Ovary (tissue), 3 donors: ENCODE results near the gene FBXL13.
"Not testable (repeated sequence)": the region's sequence is repeated elsewhere in the genome, so short reads cannot be mapped to it uniquely, and the experiment has no call there.

Experiments used
- POLR2A ChIP-seq: fragments of 450-650 bp; IDR thresholded peaks from one replicate; pipeline ENCODE4 v1.6.1; 2017; ENCODE audit warnings: antibody characterized with exemption, mild to moderate bottlenecking, moderate library complexity
- TF ChIP-seq, protein P1 (sequence below), 3 donors: fragments of 450-650 bp in 2 of 3; fragments of 200-600 bp in 1 of 3; IDR thresholded peaks; one replicate each; pipeline versions ENCODE4 v1.5.1 to v1.8.0; 2016 to 2022; ENCODE audit warnings: antibody characterized with exemption in 3 of 3, mild to moderate bottlenecking in 1 of 3
- donor health status: DM: no; HTN: no; CAD: no.

DNA sequence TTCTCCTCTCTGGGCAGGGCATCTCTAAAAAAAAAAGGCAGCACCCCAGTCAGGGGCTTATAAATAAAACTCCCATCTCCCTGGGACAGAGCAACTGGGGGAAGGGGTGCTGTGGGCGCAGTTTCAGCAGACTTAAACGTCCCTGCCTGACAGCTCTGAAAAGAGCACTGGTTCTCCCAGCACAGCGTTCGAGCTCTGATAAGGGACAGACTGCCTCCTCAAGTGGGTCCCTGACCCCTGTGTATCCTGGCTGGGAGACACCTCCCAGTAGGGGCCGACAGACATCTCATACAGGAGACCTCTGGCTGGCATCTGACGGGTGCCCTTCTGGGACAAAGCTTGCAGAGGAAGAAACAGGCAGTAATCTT, 32.1 kb upstream of the FBXL13 start:
- not testable (repeated sequence) for TF ChIP-seq POLR2A
- TF ChIP-seq, protein P1, sequence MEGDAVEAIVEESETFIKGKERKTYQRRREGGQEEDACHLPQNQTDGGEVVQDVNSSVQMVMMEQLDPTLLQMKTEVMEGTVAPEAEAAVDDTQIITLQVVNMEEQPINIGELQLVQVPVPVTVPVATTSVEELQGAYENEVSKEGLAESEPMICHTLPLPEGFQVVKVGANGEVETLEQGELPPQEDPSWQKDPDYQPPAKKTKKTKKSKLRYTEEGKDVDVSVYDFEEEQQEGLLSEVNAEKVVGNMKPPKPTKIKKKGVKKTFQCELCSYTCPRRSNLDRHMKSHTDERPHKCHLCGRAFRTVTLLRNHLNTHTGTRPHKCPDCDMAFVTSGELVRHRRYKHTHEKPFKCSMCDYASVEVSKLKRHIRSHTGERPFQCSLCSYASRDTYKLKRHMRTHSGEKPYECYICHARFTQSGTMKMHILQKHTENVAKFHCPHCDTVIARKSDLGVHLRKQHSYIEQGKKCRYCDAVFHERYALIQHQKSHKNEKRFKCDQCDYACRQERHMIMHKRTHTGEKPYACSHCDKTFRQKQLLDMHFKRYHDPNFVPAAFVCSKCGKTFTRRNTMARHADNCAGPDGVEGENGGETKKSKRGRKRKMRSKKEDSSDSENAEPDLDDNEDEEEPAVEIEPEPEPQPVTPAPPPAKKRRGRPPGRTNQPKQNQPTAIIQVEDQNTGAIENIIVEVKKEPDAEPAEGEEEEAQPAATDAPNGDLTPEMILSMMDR (IDR thresholded peaks at IDR 0.05): not testable (repeated sequence)
